T-helper 1 cell (primary cell): ENCODE results near the gene FKBP1A.
A peak's percentile ranks its signal among the peaks of the same experiment; 100 is the strongest.

Experiments used
- DNase-seq, 5 donors: peaks; one replicate each; pipeline ENCODE4 v3.0.0-alpha.2; 2012 to 2020

Gene FKBP1A

DNA sequence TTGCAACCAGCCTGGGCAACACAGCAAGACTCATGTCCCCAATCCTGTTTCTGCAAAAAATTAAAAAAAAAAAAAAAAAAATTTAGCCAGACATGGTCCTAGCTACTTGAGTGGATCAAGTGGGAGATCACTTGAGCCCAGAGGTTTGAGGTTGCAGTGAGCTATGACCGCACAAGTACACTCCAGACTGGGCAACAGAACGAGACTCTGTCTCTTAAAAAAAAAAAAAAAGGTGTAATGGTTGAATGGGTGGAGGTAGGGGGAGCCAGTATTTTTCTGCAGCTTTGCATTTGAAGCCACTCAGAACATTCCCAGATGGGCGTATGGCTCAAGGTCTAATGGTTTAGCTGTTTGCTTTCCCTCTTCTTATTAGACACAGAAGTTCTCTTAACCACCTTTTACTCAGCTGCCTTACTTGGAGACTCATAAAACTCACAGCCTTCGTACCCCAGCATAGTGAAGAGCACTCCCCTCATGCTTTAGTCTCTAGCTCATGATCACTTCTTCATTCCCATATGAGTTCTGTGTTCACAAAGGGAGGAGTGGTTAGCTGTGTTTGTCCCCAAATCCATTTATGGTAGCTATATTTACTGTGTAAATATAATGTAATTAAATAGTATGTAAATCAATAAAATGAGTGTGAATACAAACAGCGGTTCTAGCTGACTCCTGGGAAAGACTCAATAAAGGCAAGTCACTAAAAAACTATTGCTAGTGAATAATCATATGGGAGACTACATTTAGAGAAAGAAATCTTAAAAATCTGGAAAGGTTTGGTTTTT is 9.0 kb downstream of the FKBP1A start:
- DNase-seq = no peak

DNA sequence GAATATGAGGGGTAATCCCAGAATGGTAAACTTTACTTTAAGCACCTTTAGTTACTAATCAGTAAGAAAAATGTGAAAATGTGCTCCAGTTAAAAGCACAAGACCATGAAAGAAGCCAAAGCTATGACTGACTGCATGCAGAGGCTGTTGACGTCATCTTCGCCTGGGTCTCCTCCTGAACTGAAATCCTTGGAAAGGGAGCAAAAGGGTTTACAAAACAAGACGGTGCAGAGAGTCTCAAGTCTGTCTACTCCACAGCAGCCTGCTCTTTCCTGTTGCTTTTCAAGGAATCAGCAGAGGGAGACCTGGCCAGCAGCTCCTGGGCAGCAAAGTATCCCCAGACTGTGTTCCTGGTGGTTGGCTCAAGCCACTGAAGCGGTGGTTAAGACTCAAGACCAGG is 10.2 kb downstream of the FKBP1A start:
- DNase-seq = no peak

DNA sequence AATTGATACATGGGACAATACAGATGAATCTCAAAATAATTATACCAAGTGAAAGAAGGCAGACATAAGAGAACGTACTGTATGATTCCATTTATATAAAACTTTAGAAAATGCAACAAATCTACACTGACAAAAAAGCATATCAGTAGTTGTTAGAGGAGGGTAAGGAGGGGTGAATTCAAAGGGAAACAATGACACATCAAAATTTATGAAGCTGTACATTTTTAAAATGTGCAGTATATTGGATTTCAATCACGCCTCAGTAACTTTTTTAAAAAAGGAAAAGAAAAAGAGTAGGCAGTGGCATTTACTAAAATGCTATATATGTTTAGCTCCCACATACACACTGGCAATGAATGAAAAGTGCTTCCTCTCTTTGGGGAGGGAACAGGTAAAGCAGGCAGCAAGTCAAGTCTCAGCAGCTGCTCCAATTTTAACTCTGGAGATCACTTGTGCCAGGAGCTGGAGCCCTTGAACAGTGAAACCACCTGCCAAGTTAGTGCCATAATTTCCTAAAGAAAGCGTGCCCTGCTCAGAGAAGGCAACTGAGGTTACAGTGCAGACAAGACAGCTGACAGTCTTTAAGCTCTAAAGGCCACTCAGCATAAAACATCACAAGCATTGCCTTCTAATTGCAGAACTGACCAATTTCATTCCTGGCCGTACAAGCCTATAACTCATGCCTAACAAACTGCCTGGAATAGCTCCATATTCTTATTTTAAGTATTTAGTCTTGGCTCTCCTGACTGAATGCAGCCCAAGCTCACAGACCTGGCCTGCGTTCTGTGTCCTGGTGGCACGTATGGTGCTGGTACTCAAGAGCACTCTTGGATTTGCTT is 10.9 kb downstream of the FKBP1A start:
- DNase-seq = no peak

DNA sequence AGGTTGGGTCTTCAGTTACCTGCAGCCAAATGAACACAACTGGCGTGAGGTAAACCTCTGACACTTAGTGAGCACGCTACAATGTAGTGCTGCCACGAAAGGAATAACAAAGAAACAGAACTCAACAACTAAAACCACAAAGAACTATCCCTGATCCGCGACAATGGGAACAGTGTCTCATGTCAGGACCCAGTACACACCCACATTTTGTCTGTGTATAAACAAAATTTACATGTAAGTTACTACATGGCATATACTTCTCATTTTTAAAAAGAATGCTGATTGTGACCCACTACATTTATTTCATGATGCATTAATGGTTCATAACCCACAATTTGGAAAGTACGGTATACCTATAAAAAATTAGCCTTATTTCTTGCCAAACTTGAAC is 14.1 kb downstream of the FKBP1A start:
- DNase-seq = no peak

DNA sequence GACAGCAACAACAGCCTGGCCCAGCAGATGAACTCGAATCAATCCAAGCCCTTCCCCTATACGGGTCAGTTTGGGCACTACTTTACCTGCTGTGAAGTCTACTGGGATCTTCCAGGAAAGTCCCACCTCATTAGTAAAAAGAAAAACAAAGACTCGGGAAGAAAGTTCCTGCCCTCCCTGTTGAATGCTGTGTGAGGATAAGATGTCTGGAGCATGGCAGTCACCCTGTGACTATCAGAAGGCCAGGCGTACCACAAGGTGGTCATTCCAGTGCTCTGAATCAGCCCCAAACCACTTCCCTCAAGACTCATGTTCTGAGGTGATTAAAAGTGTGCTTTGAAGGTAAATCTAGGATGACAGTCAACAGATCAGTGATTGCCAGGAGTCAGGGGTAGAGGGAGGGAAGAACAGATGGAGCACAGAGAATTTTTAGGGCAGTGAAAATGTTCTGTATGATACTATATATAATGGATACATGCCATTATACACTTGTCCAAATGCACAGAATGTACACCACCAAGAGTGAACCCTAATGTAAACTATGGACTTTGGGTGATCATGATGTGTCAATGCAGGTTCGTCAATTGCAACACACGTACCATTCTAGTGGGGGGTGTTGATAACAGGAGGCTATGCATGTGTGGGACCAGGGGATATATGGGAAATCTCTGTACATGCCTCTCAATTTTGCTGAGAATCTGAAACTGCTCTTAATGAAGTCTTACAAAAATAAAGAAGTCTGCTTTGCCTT is 14.7 kb downstream of the FKBP1A start:
- no peak for DNase-seq

DNA sequence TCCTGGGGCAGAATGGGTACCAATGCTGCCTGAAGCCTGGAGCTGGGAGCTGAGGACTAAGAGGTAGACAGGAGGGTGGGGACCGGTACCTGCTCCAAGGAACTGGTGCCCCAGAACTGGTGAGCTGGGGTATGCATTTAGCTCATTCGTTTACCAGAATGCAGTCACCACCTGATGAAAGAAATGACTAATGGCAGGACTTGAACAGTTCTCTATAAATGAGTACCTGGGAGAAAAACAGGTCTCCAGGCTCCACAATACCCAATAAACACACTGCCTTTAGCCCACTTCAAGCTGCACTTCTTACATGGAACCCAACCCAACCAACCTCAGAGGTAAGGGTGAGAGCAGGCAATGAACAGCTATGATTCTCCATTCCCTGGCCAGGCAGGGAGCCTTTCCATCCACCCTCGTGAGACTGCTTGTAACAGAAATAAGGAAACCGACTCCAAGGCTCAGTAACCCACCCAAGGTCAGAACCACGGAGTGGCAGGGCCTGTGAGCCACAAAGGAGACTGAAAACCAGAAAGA is 15.4 kb downstream of the FKBP1A start:
- DNase-seq = peak in 1 of 5 donors; percentile 53

DNA sequence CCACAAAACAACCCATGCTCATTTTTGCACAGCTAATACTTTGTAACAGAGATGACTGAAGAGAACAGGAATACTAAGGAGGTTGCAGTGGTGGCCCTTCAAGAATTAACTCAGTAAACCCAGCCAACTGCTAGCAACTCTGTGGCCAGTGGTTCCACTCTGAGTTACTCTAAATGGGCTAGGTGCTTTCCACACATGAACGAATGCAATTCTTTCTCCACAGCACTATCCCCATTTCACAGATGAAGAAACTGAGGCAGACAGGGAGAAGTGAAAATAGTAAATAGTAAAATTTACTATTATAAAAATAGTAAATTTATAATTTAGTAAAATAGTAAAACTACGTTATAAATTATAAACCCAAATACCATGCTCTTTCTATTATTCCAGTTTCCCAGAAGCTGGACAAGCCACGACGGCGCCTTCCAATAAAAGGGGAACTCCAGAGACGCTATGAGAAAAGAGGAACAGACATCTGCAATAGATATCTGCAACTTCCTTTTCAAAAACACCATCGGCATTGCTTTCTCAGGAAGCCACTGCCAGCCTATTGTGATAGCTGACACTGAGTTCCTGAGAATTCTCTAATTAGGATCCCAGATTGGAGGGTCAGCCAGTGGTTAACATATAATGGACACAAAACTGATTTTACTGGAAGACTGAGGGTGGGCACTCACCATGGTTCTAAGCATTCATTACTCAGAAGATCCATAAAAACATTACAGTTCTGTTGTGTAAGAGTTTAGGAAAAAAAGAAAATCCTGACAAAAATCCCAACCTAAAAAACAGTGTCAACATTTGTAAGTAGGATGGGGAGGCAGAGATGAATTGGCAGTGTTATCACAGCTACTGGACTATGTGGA is 16.2 kb downstream of the FKBP1A start:
- DNase-seq = no peak

DNA sequence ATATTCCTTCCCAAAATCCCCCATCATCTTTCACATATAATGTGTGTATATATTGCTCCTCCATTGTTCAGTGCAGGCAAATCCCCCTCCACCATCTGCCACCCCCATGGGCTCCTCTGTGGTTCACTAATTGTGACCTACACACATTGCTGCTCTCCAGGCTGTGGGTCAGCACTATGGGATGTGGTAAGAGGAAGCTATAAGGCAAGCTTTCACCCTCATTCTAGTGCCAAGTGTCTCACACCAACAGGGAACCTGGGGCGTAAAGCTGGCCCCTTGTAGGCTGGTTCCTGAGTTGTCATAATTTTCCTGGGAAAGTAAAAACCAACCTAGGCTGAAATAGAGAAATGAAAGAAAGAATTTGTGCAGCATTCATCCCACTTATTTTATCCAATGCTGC is 16.8 kb downstream of the FKBP1A start:
- DNase-seq = no peak

DNA sequence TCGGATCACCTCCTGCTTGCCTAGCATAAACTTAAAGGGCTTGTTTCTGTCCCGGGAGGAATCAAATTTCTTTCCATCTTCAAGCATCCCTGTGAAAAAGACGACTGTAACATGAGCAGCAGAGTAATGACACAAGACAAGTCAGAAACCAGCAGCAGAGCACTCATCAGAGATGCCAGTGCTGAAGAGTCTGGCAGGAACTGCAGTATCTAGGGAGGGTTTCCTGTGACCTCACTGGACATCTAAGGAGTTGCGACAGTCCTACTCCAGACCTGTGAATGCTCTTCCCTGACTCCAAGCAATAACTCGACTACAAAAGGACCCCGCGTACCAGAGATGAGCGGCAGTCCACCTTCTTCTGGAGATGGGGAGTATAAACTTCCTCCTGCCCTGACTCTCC is 17.3 kb downstream of the FKBP1A start:
- DNase-seq = no peak

DNA sequence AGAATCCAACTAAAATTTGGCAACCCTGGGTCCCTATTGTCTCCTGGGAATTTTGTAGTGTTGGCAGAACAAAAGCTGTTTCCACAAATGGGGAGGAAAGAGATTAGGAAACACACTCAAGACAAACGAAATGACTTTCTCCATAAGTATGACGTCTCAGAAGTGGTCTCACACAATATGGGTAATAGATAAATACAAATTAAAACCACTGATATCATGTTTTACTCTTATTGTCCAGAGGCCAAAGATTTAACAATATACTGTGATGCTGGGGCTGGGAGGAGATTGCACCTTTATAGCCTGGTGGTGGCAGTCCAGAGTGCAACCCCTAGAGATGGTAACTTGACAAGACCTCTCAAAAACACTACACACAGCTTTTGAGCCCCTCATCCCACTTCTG is 18.6 kb downstream of the FKBP1A start:
- no peak for DNase-seq

DNA sequence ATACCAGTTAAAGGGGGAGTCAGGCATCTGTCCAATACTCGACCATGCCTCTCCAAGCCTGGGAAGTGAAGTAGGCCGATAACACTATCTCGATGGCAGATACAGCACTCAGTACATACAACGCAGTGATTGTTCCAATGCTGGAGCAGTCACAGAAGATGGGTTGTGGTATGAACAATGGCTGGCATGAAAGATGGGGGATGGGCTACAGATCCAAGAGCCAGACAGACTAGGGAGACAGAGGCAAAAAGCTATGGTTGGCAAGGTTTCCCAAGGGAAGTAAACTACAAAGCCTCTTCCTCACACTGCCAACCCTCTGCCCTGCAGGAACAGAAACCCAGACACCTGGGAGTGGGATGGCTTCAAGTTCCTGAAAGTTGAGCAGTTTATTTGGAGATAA is 19.2 kb downstream of the FKBP1A start:
- no peak for DNase-seq

DNA sequence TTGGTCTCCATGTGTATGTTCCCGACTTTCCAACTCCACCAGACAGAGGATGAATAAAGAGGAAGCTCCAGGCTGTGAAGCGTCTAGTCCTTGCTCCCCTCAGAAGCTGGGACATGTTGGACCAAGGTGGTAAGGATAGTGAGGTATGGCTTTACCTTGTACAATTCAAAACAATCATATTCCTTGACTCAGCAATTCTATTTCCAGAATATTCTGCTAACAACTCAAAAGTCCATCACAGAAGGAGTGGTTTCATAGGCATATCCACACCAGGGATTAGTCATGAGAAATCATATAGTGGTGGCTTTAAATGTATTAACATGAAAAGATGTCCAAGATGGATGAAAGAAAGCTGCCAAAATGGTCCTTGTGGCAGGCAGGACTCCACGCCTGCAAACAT is 19.8 kb downstream of the FKBP1A start:
- DNase-seq = no peak

DNA sequence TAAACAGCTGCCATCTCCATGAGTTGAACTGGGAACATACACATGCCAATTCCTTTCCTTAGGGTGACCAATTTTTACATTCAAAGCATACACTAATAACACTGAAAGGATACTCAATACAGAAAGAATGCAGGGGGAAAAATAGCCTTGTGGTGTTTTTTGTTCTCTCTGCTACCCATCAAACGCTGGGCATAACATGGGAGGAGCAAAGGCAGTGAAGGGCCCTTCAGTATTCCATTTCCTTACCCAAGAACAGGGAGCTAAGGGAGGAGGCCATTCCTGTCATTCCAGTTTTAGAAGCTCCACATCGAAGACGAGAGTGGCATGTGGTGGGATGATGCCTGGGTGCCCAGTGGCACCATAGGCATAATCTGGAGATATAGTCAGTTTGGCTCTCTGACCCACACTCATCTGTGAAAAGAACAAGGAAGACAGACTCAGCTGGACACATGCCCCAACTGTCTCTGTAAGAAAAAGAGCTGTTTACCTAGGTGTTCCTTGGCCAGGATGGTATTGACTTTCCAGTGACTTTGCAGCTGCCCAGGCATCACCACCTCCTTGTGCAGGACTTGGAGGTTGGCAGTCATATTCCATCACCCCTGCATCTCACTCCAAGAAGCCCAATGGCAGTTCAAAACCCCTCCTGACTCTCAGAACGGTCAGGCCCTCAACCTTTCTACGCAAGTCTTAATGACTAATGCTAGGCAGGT is 20.9 kb downstream of the FKBP1A start:
- DNase-seq = no peak

DNA sequence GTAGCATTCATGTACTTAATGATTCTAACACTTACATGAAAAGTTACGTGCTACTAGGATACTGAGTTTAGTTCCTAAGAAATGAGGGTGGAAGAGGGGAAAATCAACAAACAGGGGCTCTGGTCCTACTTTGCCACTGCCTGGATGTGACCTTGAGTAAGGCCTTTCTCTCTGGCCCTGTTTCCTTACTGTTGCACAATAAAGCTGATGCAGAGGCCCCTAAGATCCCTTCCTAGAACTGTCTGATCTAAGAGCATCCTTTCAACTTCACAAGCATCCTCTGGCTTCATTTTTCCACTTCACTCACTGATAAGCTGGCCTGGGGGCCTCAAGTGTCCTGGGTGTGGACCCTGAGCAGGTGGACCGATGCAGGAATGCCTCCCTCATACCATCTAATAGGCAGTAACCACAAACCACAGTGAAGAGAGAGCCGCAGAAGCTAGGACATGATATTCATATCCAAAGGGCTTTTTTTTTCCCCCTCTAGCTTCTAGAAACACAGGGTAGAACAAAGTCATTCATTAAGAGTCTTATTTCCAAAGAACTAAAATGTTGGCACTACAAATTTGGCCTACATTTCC is 21.6 kb downstream of the FKBP1A start:
- no peak for DNase-seq

DNA sequence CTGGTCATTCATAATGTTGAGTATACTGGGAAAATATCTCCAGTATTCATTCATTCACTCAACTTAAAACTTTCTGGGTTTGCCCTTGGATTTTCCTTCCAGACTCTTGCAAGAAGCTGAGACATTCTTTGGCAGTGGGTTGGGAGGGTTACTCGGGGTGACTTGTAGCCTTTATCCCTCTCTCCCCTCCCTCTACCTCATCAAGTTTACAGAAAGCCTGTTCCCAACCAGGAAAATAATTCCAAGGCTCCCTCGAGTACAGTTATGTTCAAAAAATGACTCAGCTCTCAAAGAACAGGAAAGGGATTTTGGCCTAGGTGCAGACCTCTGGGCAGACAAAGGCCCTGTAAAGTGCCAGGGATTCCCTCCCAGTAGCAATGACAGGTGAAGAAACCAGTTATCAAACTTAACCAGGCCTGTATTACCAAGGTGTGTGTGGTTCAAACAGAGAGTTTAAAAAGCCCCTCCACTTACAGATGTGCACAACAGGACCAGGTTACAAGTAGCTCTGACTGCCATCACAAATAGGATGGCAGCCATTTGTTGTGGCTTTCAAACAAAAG is 22.2 kb downstream of the FKBP1A start:
- no peak for DNase-seq

DNA sequence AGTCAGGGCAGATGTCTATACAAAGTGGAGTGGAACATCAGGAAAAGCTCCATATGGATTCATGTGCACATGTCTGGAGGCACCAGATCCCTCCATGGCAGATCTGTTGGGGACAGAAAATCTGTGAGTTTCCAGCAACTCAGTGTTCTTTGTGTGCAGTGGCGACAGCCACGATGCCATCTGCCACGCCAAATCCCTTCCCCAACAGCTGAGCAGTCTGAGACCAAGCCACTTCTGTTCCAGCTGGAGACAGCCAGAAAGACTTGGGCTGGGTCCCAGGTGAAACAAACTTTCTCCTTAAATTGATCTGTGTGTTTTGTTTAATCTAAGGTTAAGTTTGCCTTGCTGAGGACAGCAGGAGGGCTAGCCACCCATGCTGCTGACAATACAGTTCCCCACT is 22.9 kb downstream of the FKBP1A start:
- DNase-seq = no peak

DNA sequence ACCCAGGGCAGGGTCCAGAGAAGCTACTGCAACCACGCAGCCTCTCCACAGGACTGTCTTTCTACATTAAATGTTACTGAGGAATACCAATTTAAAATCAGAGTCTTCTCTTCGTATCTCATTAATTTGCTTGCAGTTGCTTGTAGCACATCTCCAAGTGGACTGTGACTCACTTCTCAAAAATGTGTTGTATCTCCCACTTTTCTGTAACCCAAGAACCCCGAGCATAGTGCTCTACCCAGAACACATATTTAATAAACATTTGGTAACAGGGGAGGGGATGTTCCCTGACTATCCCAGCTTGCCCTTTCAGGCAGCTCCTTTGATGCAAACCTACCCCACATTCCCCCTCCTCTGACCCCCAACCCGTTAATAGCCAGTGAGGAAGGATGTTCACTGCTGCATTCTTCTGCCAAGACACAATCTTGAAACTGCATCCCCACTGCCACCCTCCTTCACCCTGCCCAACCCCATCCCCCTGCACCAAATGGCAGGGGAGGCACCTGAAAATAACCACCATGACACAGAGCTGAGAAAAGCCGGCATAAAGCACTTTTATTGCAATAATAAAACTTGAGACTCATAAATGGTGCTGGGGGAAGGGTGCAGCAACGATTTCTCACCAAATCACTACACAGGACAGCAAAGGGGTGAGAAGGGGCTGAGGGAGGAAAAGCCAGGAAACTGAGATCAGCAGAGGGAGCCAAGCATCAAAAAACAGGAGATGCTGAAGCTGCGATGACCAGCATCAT is 24.2 kb downstream of the FKBP1A start:
- no peak for DNase-seq

DNA sequence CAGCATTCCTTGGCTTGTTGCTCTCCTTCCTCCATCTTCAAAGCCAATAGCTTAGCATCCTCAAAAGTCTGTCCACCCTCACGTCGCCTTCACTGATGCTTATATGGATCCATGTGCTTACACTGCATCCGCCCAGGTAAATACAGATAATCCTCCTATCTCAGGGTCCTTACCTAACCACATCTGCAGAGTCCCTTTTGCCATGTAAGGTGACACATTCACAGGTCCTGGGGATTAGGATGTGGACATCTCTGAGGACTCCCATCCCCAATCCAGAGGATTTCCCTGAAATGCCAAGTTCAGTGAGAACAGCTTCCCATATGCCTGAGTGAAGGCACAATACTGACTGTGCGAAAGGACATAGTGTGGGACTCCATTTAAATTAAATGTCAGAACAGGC is 25.4 kb downstream of the FKBP1A start:
- DNase-seq = no peak

DNA sequence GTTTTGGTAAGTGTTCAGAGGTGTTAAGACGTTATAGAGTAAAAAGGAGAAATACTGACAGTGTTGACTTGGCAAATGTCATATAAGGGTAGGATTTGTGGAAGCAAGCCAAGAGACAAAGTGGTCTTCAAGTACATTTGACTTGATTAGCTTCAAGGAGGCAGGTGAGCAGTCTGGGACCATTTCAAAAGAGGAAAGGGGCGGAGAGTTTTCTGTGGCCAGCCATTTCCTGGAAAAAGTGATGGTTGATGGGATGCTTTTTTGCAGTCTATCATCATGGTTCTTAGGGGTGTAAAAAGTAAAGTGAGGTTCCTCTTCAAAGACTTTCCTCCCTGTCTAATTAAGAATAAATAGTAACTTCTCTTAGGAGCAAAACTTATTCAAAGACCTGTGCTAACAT is 28.7 kb downstream of the FKBP1A start:
- peak in 1 of 5 donors; percentile 57 for DNase-seq

DNA sequence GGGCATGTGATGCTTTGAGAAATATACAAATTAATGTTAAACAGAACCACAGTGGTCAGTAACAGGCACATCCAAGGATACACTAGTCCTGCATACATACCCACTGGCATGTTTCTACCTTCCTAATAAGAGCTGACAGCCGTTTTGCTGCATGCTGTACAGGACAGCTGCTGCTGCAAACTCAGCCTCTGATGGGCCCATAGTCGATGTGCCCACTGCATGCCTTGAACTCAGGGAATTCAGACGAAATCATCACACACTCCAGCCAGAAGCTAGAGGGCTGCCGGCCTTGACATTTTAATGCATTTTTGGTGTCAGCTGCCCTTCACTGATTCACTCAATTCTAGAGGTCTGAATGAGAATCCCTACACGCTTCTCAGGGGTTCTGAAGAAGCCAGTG is 29.3 kb downstream of the FKBP1A start:
- no peak for DNase-seq
